GM19324 (cell line): Measurements from ENCODE around the gene GNB5.

Experiments used
- ATAC-seq: cut with Tn5 transposase; IDR thresholded peaks from one replicate; pipeline ENCODE4 v1.9.1; 2021; ENCODE audit warnings: mild to moderate bottlenecking, moderate library complexity; ENCODE audit not compliant: unreplicated experiment, low FRiP score

Gene GNB5

GRCh38 chr15:52146776-52147175, 44.4 kb downstream of the GNB5 start:
- no peak for ATAC-seq

GRCh38 chr15:52146261-52146660, 44.9 kb downstream of the GNB5 start:
- ATAC-seq = no peak

GRCh38 chr15:52144656-52145178, 46.5 kb downstream of the GNB5 start:
- no peak for ATAC-seq

- no peak for ATAC-seq
Measured at GRCh38 chr15:52143873-52144272, 47.3 kb downstream of the GNB5 start.

GRCh38 chr15:52140646-52141045, 50.5 kb downstream of the GNB5 start:
- ATAC-seq = no peak

GRCh38 chr15:52139599-52140462, 51.4 kb downstream of the GNB5 start:
- ATAC-seq = no peak

- no peak for ATAC-seq
Measured at GRCh38 chr15:52137432-52138357, 53.5 kb downstream of the GNB5 start.

GRCh38 chr15:52136442-52136980, 54.7 kb downstream of the GNB5 start:
- ATAC-seq = no peak

GRCh38 chr15:52134502-52135144, 56.6 kb downstream of the GNB5 start:
- ATAC-seq = no peak

GRCh38 chr15:52133510-52134220, 57.5 kb downstream of the GNB5 start:
- no peak for ATAC-seq

- no peak for ATAC-seq
Measured at GRCh38 chr15:52132066-52132465, 59.1 kb downstream of the GNB5 start.

GRCh38 chr15:52128568-52128967, 62.6 kb downstream of the GNB5 start:
- ATAC-seq = no peak

- no peak for ATAC-seq
Measured at GRCh38 chr15:52124270-52124880, 66.8 kb downstream of the GNB5 start.

- no peak for ATAC-seq
Measured at GRCh38 chr15:52121896-52122295, 69.3 kb downstream of the GNB5 start.

- ATAC-seq = no peak
Measured at GRCh38 chr15:52121006-52121405, 70.2 kb downstream of the GNB5 start.

GRCh38 chr15:52120488-52120887, 70.7 kb downstream of the GNB5 start:
- ATAC-seq = no peak

- no peak for ATAC-seq
Measured at GRCh38 chr15:52118969-52119749, 72.0 kb downstream of the GNB5 start.

GRCh38 chr15:52117549-52117948, 73.6 kb downstream of the GNB5 start:
- ATAC-seq = no peak
